ENCODE results near the gene RIPOR3. TPM values are rescaled to one million over a fixed set of nuclear protein-coding genes. Genes with fewer than 3 reads are reported as not detected.

RIPOR3 gene
- total RNA-seq, 1 donor from 2014 or later: 0.31 TPM

DNA sequence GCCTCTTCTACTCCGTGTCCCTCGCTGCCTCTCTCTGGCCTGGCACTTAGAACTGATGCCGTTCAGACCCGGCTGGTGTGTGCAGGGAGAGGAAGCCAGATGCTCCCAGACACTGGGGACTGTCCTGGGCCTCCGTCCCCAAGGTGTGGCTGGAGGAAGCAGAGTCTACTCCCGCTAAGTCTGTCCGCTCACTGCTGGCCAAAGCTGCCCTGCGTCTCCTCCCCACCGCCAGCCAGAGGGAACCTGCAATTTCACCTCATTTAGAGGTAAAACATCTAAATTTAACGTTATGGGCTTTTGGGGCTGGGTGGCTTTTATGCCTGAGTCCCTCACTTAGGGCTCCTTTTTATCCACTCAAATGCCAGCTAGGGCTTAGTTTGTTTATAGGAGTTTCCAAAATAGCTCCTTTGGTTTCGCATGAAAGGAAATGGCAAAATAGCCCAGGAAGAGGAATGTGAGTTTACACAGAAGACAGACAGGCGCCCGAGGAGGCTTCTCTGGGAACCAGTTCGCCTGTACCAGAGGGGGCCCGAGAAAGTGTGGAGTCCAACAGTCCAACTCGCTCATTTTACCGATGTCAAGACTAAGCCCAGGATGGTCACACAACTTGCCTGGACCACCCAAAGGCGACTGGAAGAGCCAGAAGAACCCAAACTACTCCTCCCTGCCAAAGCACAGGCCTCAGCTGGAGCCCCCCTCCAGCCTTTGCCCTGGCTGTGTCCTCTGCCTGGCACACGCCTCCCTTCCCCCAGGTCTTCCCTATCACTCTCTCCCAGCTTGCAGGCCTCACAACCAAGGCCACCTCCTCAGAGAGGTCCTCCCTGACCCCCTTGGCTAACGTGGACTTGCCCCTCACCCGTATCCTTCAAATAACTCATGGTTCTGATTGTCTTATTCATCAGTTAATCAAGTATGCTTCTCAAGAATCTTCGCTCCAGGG, 54.5 kb downstream of the RIPOR3 start:
- peaks cover 7% of the 10 kb centered on the region for H3K4me1 Mint-ChIP-seq (ENCODE audit: low read depth)
- DNase-seq (ENCODE audit: low spot score, unreplicated experiment): no peak

DNA sequence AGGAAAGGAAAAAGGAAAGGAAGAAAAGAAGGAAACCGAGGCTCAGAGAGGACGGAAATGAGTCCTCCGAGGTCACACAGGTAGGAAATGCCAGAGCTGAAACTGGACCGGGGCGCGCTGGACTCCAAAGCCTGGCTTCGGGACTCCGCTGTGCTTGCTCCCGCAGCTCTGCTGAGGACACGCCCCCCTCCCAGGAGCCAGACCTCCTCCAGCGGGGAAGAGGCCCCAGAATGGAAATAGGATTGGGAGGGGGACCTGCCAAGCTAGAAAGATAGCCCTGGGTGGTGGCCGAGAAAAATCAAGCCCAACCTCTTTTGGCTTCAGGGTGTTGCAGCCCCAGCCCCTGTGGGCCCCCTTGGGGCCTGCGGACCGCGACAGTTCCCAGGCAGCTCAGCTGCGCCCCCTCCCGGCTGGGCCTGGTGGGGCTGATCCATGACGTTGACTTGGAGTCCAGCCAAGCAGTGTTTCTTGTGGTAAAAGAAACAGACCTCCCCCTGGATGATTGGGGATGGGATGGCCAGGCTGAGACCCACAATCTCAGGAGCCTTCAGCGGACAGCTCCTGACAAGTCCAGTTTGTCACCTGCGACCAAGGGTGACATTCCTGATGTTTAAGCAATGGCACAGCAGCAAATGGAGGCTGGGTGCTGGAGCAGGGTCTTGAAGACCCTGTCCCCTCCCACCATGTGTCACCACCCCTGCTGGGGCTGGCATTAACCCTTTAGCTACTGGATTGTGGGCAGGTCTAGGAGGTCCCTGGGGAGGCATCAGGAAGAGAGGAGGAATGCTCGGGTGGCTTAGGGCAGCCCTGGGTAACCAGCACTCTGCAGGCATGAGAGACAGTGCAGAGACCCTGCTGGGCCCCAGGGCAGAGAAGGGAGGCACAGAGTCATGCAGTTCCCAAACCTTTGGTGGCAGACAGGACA, 55.4 kb downstream of the RIPOR3 start:
- Mint-ChIP-seq H3K4me1 (ENCODE audit: low read depth) (peaks cover 4% of the 10 kb centered on the region), H3K27me3 (peaks cover 11% of the 10 kb centered on the region), H3K4me3 (ENCODE audit: low read depth) (no peak overlapping the region), H3K9me3 (ENCODE audit: low read depth) (no peaks in the 10 kb centered on the region), H3K36me3 (ENCODE audit: insufficient read depth) (no peaks in the 10 kb centered on the region), H3K27ac (peak overlapping the region; percentile 41)
- peak; percentile 88 for TF ChIP-seq CTCF (IDR thresholded peaks at IDR 0.05; ENCODE audit: unreplicated experiment)
- peak; percentile 50 for DNase-seq (ENCODE audit: low spot score, unreplicated experiment)

More for the DNA sequence above, 54.5 kb downstream of the RIPOR3 start:
- H3K9me3 Mint-ChIP-seq (ENCODE audit: low read depth): no peaks in the 10 kb centered on the region
- H3K36me3 Mint-ChIP-seq (ENCODE audit: insufficient read depth): no peaks in the 10 kb centered on the region
- H3K4me3 Mint-ChIP-seq (ENCODE audit: low read depth): no peak overlapping the region
- H3K27me3 Mint-ChIP-seq: peaks cover 9% of the 10 kb centered on the region
- no peak for TF ChIP-seq CTCF (IDR thresholded peaks at IDR 0.05; ENCODE audit: unreplicated experiment)
- H3K27ac Mint-ChIP-seq: peak overlapping the region; percentile 69

GRCh38 chr20:50635014-50635557, 56.3 kb downstream of the RIPOR3 start:
- Mint-ChIP-seq H3K27ac (no peak overlapping the region), H3K27me3 (peaks cover 11% of the 10 kb centered on the region), H3K36me3 (ENCODE audit: insufficient read depth) (no peaks in the 10 kb centered on the region), H3K4me1 (ENCODE audit: low read depth) (peaks cover 4% of the 10 kb centered on the region), H3K4me3 (ENCODE audit: low read depth) (no peak overlapping the region), H3K9me3 (ENCODE audit: low read depth) (no peaks in the 10 kb centered on the region)
- TF ChIP-seq CTCF (IDR thresholded peaks at IDR 0.05; ENCODE audit: unreplicated experiment): no peak
- DNase-seq (ENCODE audit: low spot score, unreplicated experiment): no peak

- TF ChIP-seq CTCF (IDR thresholded peaks at IDR 0.05; ENCODE audit: unreplicated experiment): no peak
- Mint-ChIP-seq H3K4me1 (ENCODE audit: low read depth) (peaks cover 4% of the 10 kb centered on the region), H3K27ac (peak overlapping the region; percentile 63), H3K27me3 (peaks cover 11% of the 10 kb centered on the region), H3K36me3 (ENCODE audit: insufficient read depth) (no peaks in the 10 kb centered on the region), H3K9me3 (ENCODE audit: low read depth) (no peaks in the 10 kb centered on the region), H3K4me3 (ENCODE audit: low read depth) (no peak overlapping the region)
- no peak for DNase-seq (ENCODE audit: low spot score, unreplicated experiment)
Observed at GRCh38 chr20:50634191-50634590, 57.2 kb downstream of the RIPOR3 start.

GRCh38 chr20:50633361-50633760, 58.0 kb downstream of the RIPOR3 start:
- H3K4me3 Mint-ChIP-seq (ENCODE audit: low read depth): no peak overlapping the region
- H3K4me1 Mint-ChIP-seq (ENCODE audit: low read depth): peaks cover 4% of the 10 kb centered on the region
- no peak overlapping the region for H3K27ac Mint-ChIP-seq
- no peaks in the 10 kb centered on the region for H3K36me3 Mint-ChIP-seq (ENCODE audit: insufficient read depth)
- no peak for DNase-seq (ENCODE audit: low spot score, unreplicated experiment)
- no peak for TF ChIP-seq CTCF (IDR thresholded peaks at IDR 0.05; ENCODE audit: unreplicated experiment)
- peaks cover 11% of the 10 kb centered on the region for H3K27me3 Mint-ChIP-seq
- H3K9me3 Mint-ChIP-seq (ENCODE audit: low read depth): no peaks in the 10 kb centered on the region

Data from progenitor cell of endocrine pancreas (in vitro differentiated cells).